GM20431 (cell line): ENCODE measurements around the gene POLN.
"Not testable (repeated sequence)": the region's sequence is repeated elsewhere in the genome, so short reads cannot be mapped to it uniquely, and the experiment has no call there.

Source experiments
- in situ Hi-C: fragments of 300-500 bp; cut with MseI, MboI; formaldehyde crosslinking; loops from one replicate; pipeline ENCODE4 v1.15.0; 2020; ENCODE audit warnings: low sequenced_read_pairs; ENCODE audit not compliant: unreplicated experiment

Gene POLN

DNA sequence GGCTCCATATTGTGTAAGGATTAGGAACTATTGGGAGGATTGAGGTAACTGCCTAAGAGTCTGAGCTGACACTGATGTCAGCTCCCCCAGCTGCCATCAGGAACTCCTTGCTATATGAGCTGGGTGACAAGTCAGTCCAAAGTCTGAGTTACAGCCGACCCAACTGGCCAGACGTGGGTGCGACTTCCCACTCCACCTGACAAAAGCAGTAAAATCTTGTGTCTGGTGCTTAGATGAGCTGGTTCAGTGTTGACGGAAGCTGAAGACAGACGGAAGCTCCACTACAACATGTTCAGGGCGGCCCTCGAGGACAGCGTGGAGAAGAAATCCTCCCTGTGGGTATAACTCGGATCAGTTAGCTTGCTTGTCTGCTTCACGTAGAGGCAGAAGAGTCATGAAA, 205.6 kb downstream of the POLN start:
- in situ Hi-C loops: no loop called here

DNA sequence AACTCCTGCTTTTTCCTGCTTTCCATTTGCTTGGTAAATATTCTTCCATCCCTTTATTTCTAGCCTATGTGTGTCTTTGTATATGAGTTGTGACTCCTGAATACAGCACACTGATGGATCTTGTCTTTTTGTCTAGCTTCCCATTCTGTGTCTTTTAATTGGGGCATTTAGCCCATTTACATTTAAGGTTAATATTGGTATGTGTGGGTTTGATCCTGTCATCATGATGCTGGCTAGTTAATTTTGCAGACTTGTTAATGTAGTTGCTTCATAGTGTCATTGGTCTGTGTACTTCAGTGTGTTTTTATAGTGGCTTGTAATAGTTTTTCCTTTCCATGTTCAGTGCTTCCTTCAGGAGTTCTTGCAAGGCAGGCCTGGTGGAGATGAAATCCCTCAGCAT, 210.8 kb downstream of the POLN start:
- in situ Hi-C loops: not testable (repeated sequence)

DNA sequence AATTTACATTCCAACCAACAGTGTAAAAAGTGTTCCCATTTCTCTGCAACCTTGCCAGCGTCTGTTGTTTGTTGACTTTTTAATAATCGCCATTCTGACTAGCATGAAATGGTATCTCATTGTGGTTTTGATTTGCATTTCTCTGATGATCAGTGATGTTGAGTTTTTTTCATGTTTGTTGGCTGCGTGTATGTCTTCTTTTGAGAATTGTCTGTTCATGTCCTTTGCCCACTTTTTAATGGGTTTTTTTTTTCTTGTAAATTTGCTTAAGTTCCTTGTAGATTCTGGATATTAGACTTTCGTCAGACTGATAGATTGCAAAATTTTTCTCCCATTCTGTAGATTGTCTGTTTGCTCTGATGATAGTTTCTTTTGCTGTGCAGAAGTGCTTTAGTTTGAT, 214.8 kb downstream of the POLN start:
- in situ Hi-C loops: not testable (repeated sequence)

DNA sequence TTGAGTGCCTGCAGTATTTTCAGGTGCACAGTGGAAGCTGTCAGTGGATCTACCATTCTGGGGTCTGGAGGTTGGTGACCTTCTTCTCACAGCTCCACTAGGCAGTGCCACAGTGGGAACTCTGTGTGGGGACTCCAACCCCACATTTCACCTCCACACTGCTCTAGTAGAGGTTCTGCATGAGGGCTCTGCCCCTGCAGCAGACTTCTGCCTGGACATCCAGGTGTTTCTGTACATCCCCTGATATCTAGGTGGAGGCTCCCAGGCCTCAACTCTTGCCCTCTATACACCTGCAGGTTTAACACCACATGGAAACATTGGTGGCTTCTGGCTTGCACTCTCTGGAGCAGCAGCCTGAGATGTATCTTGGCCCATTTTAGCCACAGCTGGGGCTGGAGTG, 216.1 kb downstream of the POLN start:
- in situ Hi-C loops: no loop called here

DNA sequence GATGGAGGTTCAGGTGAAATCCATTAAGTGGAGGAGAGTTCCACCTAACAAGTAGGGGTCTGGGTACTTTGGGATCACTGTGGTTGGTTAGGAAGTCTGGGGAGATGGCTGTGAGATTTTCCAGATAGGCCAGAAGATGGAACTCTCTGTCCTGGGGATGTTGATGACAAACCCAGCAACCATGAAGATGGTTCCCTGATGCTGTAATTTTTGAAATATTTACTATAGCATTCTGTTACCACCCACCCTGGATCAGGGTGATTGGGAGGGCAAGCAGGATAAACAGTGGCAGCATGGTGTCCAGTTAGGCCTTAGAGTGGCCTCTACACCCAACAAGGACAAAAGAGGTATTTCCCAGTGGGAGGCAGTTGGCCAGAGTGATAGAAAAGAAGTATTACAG, 217.2 kb downstream of the POLN start:
- in situ Hi-C loops: no loop called here
